ENCODE measurements around the gene ABHD14A. TPM values are rescaled to one million over a fixed set of nuclear protein-coding genes. Genes with fewer than 3 reads are reported as not detected.
A peak's percentile ranks its signal among the peaks of the same experiment; 100 is the strongest.

Gene ABHD14A
- total RNA-seq, 1 donor from 2014 or later, result 14.8 TPM

DNA sequence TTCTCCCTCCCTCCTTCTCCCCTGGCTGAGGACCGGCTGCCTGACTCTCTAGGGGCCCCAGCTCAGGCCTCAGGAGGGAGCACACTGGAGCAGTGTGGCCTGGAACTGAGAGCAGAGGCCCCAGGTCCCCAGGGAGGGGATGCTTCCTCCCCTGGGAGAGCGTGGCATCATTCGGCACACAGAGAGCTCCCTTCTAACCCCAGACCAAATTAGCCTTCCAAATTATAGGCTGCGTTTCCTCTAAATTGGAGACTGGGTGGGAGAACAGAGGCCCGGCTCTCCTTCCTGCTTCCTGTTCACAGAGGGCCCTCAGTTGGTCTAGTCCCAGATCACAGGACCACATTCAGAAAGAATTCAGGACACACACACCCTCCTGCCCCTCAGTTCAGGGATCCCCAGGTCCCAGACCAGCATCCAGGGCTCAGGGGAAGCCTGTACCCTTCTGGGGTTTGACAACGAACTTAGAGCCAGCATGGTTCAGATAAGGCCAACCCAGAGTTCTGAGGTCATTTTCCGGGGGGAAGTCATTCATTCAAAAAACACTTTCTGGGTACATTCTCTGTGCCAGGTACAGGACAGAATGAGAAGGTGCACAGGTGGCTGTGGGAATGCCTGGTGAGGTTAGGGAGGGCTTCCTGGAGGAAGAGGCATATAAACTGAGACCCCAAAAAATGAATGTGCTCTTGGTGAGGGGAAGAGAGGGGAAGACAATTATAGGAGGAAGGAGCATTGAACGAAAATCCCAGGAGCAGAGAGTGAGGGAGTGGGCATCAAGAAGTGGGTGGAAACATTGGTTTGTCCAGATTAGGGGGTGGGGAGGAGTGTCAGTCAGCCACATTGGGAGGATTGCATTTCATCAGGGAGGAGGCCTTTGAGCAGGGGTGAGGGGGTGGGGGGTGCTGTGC is 49.2 kb downstream of the ABHD14A start:
- DNase-seq (ENCODE audit: low spot score in 2 of 2, unreplicated experiment in 2 of 2), result no peak

DNA sequence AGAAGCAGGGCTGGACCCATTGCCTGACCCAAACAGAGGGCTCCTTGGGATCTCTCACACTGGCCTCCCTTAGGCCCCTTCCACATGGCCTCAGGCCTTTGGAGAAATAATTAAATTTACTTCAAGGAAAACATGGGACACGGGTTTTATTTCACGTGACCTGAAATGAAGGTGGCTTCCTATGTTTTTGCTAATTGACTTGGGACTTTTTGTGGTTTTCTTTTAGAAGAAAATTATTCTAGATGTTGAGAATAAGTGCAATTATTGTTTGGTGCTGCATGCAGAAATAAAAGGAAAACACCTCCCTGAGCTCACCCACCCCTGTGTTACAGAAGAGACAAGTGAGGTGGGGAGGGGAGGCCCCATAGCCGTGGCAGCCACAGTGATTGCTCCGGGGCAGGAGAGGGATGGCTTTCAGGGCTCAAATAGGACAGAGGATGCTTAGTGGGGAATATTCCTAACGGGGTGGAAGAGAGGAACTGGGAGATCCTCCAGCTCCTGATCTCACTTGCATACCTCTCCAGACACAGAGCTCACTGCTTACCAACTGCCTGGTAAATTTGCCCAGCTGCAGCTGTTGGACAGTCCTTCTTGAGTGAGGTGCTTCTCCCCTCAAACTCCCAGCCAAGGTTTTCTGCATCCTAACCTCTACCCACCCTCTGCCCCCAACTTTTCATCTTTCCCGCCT is 50.0 kb downstream of the ABHD14A start:
- no peaks in the 10 kb centered on the region for H3K9me3 Mint-ChIP-seq
- H3K4me3 Mint-ChIP-seq, result no peak overlapping the region

More for the DNA sequence above, 49.2 kb downstream of the ABHD14A start:
- H3K9me3 Mint-ChIP-seq, result no peaks in the 10 kb centered on the region
- H3K27ac Mint-ChIP-seq, result peak overlapping the region; percentile 43
- no peak overlapping the region for H3K4me3 Mint-ChIP-seq
- TF ChIP-seq, protein P1, sequence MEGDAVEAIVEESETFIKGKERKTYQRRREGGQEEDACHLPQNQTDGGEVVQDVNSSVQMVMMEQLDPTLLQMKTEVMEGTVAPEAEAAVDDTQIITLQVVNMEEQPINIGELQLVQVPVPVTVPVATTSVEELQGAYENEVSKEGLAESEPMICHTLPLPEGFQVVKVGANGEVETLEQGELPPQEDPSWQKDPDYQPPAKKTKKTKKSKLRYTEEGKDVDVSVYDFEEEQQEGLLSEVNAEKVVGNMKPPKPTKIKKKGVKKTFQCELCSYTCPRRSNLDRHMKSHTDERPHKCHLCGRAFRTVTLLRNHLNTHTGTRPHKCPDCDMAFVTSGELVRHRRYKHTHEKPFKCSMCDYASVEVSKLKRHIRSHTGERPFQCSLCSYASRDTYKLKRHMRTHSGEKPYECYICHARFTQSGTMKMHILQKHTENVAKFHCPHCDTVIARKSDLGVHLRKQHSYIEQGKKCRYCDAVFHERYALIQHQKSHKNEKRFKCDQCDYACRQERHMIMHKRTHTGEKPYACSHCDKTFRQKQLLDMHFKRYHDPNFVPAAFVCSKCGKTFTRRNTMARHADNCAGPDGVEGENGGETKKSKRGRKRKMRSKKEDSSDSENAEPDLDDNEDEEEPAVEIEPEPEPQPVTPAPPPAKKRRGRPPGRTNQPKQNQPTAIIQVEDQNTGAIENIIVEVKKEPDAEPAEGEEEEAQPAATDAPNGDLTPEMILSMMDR (IDR thresholded peaks at IDR 0.05; ENCODE audit: unreplicated experiment), result no peak
- H3K36me3 Mint-ChIP-seq, result no peaks in the 10 kb centered on the region
- H3K27me3 Mint-ChIP-seq (ENCODE audit: low read depth), result no peaks in the 10 kb centered on the region
- H3K4me1 Mint-ChIP-seq, result peaks cover 43% of the 10 kb centered on the region

DNA sequence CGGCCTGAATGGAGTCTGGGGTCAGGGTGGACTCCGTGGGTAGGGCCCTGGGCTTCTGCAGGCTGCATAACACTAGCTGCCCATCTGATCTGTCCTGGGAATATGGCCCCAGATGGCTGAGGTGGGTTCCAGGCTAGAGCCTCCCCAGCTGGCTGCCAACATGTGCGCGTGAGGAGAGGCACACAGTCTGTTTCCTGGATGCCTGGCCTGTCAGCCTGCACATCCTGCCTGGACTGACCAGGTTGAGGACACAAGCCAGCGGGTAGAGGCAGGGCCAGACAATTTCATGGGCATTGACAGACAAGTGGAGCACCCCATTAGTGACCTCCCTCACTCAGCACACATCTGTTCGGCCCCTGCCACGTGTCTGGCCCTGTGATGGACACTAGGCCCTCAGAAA is 50.6 kb downstream of the ABHD14A start:
- TF ChIP-seq, protein P1 (IDR thresholded peaks at IDR 0.05; ENCODE audit: unreplicated experiment), result no peak
- DNase-seq (ENCODE audit: low spot score in 2 of 2, unreplicated experiment in 2 of 2), result no peak
- Mint-ChIP-seq H3K4me3 (no peak overlapping the region), H3K36me3 (no peaks in the 10 kb centered on the region), H3K27ac (no peak overlapping the region), H3K27me3 (ENCODE audit: low read depth) (no peaks in the 10 kb centered on the region), H3K9me3 (no peaks in the 10 kb centered on the region), H3K4me1 (peaks cover 45% of the 10 kb centered on the region)

More for the DNA sequence above, 50.0 kb downstream of the ABHD14A start:
- Mint-ChIP-seq H3K36me3 (no peaks in the 10 kb centered on the region), H3K4me1 (peaks cover 41% of the 10 kb centered on the region), H3K27me3 (ENCODE audit: low read depth) (no peaks in the 10 kb centered on the region), H3K27ac (peak overlapping the region; percentile 59)
- DNase-seq (ENCODE audit: low spot score in 2 of 2, unreplicated experiment in 2 of 2), result no peak
- TF ChIP-seq, protein P1 (IDR thresholded peaks at IDR 0.05; ENCODE audit: unreplicated experiment), result no peak

DNA sequence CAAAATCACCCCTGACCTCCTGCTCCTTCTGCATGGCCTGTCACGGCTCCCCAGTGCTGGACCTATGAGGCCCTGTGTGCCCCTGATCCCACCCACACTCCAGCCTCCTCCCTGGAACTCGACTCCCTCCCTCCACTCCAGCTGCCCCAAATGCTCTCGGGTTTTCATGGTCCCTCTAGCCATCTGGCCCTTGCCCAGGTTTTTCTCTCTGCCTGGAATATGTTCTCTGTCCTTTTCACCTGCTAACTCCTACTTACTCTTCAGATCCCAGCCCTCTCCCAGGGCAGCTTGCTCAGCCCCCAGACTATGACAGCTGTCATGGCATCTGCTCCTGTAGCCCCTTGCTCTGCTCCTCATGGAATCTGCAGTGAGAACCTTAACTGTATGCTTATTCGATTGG is 51.2 kb downstream of the ABHD14A start:
- no peaks in the 10 kb centered on the region for H3K9me3 Mint-ChIP-seq
- H3K4me1 Mint-ChIP-seq, result peaks cover 46% of the 10 kb centered on the region
- no peak overlapping the region for H3K27ac Mint-ChIP-seq
- H3K27me3 Mint-ChIP-seq (ENCODE audit: low read depth), result no peaks in the 10 kb centered on the region
- no peak overlapping the region for H3K4me3 Mint-ChIP-seq
- DNase-seq (ENCODE audit: low spot score in 2 of 2, unreplicated experiment in 2 of 2), result no peak
- TF ChIP-seq, protein P1 (IDR thresholded peaks at IDR 0.05; ENCODE audit: unreplicated experiment), result no peak
- H3K36me3 Mint-ChIP-seq, result no peaks in the 10 kb centered on the region

DNA sequence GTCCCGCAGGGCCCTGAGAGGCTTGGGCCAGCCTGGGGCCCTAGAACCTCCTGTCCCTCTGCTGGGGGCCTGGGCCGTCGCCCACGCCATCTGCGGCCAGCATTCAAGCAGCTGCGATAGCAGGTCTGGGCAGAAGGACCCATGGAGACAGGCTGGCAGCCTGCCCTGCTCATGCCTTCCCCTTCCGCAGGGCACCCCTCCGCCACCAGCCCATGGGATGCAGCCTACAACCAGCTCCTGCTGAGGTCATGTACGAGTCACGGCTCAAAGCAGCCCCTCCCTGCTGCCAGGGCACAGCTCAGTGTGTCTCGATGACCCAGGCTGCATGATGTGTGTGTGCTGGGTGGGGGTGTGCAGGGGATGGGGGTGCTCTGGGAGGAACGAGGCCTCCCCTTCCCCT is 53.7 kb downstream of the ABHD14A start:
- no peaks in the 10 kb centered on the region for H3K9me3 Mint-ChIP-seq
- peaks cover 38% of the 10 kb centered on the region for H3K4me1 Mint-ChIP-seq
- TF ChIP-seq, protein P1 (IDR thresholded peaks at IDR 0.05; ENCODE audit: unreplicated experiment), result no peak
- H3K27ac Mint-ChIP-seq, result no peak overlapping the region
- H3K36me3 Mint-ChIP-seq, result no peaks in the 10 kb centered on the region
- H3K4me3 Mint-ChIP-seq, result no peak overlapping the region
- H3K27me3 Mint-ChIP-seq (ENCODE audit: low read depth), result no peaks in the 10 kb centered on the region
- DNase-seq (ENCODE audit: low spot score in 2 of 2, unreplicated experiment in 2 of 2), result no peak

Data from mesothelial cell of epicardium (in vitro differentiated cells).